Measurements from ENCODE around the gene OSBPL7. TPM values are rescaled to one million over a fixed set of nuclear protein-coding genes. Genes with fewer than 3 reads are reported as not detected.

OSBPL7 gene
- total and polyA plus RNA-seq, 2 of the 8 experiments (the other 6 are each of a cell fraction or from before 2014, with no cell fraction given), result 7.2 to 8.9 TPM

- no peak for TF ChIP-seq EGR1 (IDR thresholded peaks at IDR 0.05; ENCODE audit: borderline replicate concordance, low read depth, low read length)
- no peak for TF ChIP-seq RBBP5 (IDR thresholded peaks at IDR 0.05; ENCODE audit: borderline replicate concordance, low read depth, low read length)
- no peak for TF ChIP-seq CTCF (IDR thresholded peaks at IDR 0.05; ENCODE audit: control extremely low read depth in 1 of 3, insufficient read depth in 1 of 3, low read depth in 1 of 3, low read length in 3 of 3)
- no peak for TF ChIP-seq E2F6 (IDR thresholded peaks at IDR 0.05)
- no peak for TF ChIP-seq SRF (IDR thresholded peaks at IDR 0.05; ENCODE audit: low read depth, low read length)
Observed at GRCh38 chr17:47813077-47813476, 8.5 kb downstream of the OSBPL7 start (continued).
